TTC549 (cell line): ENCODE results near the gene LYVE1.

Source experiments
- FAIRE-seq: peaks from 2 replicates; lab custom pipeline; 2012; peaks lifted over from hg19 to GRCh38; lab: Jason Lieb, UNC

LYVE1 gene

DNA sequence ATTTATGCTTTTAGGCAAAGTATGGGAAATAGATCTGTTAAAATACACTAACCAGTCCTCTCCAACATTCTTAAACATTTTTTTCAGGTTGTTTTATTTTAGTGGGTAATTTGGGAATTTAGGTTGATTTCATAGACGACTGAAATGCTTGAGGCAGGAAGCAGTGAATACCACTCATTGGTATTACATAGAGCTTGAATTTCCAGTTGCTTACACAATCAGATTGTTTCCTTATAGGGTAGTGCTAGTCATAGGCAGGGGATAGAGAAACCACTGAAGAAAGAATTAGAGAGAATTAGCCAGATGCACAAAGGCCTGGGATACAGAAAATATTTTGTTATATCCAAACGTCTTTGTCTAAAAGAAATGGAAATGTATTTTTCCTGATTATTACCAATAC, 23.9 kb upstream of the LYVE1 start:
- no peak for FAIRE-seq

DNA sequence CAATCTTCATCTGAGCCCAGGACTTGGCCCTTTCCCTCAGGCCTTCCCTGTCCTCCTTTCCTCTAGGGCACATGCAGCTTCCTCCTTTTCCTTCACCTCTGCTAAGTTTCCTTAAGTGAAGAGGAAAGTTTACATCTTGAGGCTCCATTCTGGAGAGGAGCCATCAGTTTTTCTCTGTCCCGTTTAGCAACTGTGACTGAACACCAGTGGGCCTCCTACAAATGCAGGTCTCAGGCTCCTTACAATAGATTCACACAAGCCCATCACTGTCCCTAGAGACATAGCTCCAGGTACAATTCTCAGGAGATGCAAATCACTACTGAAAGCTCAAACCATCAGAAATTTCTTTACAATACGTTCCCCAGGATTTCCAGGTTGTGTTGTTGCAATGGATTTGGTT, 23.3 kb upstream of the LYVE1 start:
- FAIRE-seq: no peak

DNA sequence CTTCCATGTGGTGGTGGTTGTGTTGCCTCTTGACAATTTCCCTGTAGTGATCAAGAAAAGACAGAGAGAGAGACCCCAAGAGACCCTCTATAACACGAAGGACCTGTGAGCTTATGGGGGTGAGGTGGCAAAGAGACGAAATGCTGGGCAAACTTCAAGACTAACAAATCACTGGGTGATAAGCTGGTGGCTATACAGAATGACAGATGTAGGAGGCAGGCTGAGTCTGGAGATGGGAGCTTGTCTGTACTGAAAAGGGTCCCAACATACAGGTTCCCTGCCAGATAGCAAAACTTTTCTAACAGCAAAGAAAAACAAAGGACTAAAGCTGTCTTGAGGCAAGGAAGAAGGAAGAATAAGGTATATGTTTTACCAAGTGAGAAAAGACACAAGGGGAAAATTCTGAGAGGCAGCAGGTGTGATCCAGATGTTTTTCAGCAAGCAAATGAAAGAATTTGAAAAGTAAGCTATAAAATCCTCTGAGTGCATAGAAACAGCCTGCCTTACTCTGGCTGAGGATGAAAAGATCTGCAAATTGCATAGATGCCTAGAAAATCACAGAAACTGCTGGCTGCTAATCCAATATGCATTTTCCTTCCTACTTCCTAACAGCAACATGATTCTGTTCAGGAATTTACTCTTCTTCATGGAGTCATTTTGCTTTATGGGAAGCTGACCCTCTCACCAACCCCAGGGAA, 21.9 kb upstream of the LYVE1 start:
- no peak for FAIRE-seq

DNA sequence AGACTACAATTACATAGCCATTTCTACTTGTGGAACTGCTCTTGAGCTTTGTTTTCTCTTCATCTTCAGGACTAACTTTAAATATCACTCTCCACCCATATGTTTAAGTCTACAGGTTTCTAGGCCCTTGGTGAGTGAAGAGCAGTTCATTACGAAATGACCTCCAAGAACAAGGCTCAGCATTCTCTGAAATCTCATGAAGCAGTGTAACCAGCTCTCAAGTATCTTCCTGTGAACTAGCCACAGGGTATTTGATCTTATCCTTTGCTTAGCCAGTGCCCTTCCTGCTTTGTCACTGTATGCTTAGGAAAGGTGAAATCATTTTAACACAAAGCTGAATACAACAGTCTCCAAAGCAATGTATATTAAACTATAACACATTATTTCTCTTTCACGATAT, 20.4 kb upstream of the LYVE1 start:
- no peak for FAIRE-seq

DNA sequence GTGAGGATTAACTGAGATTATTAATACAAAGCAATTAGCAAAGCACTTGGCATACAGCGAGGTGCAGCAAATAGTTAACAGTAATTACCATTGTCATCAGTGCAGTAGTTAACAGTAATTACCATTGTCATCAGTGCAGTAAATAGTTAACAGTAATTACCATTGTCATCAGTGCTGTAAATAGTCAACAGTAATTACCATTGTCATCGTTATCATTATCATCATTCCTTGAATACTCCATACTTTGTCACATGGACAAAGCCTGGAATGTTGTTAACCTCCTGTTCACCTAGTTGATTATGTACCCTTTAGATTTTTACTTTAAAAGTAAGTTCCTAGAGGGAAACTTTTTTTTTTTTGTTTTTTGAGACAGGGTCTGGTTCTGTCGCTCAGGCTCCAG, 19.5 kb upstream of the LYVE1 start:
- FAIRE-seq: no peak

DNA sequence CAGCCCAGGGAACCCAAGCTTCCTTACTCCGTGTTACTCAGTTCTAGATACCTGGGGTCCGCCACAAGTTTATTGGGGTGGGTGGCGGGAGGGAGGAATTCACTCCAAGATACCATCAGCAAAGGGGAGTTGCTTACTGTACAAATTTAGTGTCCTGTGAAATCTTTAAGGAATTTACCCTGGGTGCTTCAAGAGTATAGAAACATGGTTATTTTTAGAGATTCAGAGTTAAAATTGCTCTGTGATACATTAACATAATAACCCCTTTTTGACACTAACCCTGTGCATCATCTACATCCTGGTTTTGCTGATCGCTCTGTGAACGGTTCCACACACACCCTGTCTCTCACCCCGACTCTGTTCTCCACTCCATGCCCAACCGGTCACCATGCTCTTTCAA, 18.9 kb upstream of the LYVE1 start:
- no peak for FAIRE-seq

DNA sequence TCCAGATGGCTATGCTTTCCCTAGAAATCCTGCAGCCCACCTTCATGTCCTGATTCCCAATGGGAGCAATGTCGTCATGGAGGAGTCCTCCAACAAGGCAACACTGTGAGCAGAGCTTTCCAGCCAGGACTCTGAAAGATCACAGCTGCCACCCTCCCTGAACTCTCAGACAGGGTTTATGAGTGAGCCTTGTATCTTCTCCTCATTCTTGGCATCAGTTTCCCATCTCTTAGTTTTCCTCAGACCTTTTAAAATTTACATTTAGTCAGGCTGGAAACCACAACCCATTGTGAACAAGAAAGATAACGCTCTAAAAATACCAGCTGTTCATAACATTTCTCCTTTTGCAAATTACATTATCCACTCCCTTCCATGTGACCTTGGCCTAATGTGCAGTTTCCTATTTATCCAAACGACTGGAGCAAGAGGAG, 15.6 kb upstream of the LYVE1 start:
- FAIRE-seq: no peak

DNA sequence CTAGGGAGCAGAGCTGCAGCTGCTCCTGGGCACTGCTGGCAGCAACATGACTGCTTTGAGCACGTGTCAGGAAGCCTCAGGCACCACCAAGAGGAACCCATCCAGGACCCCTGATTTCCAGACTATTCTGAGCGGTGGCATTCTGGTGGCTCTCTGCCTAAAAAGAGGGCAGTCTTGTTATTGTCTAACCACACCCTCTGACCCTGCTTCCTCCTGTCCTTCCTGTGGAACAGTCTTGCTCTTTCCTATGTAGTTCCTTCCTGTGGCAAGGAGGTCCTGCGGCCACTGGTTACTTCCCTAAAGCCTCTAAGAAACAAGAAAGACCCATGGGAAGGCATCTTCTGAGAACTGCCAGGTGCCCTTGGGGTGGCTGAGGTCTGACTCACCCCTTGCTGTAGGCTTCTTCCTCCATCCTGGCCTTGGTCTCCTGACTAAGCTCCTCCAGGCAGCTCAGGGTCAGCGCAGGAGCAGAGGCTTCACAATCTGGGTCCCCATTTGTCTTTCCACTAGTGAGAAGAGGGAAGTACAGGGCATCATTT, 13.1 kb upstream of the LYVE1 start:
- no peak for FAIRE-seq

DNA sequence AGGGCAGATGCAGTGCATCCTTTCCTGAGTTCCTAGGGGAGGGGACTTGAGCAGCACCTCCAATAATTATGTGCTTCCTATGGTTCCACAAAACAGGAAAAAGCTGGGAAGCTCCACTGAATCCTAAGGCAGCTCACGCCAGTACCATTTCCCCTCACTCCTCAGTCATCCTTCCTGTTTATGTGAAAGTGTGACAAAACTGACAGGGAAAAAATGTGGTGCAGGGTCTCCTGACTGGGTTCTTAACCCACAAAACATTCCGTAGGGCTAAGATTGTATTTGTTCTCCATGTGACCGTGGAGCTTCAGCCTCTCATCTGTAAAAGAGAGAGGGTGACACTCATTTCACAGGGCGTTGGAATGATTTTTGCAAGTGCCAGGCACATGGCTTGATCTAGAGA, 12.2 kb upstream of the LYVE1 start:
- no peak for FAIRE-seq

DNA sequence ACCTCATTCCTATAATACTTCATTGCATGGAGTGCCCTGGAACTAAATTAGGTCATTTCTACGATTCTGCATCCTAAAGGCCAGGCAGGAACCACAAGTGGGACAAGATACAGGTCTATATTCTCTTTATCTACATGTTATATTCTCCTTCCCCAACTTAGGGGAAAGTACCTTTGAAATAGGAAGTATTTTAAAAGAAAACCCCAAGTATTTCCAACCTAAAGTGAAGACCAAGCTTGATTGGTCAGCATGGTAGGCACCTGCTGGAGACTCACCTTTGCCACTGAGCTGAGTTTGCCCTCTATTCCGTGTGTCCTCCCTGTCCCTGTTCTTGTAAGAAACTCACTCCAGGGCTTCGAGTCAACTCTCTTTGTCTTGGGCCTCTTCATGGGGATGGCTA, 11.2 kb upstream of the LYVE1 start:
- no peak for FAIRE-seq

DNA sequence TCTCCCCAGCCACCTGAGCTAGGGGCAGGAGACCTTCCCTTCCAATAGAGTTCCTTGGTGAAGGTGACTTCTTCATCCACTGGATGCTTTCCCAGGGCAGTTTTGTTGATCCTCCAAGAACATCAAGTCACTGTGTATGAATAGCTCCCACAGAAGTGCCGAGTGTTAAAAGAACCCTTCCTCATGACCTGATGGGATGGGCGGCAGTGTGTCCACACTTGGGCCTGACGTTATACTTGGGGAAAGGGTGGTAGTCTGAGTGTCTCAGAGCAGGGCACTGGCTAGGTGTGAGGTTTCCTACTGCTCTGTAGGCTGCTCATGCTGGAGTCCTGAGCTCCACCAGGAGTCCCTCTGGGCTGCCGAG, 7.6 kb upstream of the LYVE1 start:
- no peak for FAIRE-seq

DNA sequence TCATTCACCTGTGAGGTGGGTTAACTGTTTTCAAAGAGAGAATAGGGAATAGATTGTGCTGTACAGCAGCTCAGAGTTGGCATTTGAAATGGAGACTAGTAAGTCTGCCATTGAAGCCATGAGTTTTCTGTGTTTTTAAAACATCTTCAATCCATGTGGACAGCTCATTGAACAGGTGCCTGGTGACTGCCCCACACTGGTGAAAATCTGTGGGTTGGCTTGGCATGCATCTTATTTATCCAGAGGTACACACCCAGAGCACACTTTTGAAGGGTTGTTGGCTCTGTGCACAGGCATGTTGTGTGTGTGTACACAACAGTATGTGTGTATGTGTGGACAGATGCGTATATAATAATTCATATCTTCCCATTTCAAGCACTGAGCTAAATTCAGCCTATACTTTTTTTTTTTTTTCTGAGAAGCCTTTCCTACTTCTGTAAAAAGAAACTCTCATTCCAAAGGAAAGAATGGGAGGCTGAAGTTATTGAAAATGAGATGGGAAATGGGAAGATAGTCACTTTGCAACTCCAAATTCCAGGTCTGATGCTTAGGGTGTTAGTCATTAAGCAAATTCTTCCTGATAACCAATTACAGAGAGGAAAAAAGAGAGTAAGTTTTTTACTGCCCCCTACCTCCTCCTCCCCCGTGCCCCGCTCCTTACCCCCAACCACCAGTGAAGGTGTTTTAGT, 7.0 kb upstream of the LYVE1 start:
- FAIRE-seq: no peak

DNA sequence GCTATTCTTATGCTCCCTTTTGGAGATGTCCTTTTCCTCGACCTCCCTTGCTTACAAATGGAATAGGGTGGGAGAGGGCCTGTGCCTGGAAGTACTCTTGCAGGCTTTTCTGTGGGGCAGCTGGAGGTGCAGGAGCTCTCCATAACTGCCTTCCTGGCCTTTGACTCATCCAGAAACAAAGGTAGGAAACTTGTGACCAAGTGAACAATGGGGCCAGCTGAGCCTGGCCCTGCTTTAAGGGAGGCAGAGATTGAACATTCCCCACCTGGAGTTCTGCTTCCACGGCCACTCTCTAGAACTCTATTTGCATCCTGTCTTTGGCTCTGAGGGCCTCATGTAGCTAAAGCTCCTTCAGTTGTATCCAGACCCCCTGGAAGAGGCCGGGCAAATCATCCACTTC, 5.1 kb upstream of the LYVE1 start:
- no peak for FAIRE-seq

DNA sequence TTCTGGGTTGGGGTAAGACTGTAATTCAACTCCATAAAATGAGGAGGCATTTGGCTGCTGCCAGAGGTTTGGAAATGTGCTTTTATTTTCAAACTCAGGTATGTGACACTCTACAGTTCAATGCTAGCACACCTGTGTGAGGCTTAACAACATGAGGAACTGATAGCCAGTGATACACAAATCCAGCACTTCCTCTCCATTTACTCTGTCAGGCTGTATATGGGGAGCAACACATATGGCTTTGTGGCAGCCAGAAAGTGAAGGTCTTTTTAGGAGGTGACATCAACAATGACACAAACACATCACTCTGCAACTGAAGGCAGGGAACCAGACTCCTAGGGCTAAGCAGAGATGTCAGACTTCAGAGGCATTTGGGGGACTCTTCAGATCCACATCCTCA, 4.6 kb upstream of the LYVE1 start:
- FAIRE-seq: no peak

DNA sequence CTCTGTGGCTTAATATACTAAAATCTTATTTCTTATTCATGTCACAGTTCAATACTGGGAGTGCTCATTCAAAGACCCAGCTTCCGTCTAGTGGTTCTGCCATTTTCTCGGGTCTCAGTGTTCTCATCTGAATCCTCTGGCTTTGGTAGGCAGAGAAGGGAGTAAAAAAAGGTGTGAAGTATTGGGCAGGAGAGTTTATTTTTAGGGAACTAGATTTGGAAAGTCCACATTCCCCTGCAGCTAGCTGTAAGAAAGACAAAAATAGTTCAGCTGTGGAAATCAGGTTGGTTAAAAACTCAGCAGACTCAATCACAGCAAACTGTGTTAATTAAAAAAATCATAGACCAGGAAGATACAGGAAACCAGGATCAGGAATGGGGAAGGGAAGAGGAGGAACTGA, 4.1 kb upstream of the LYVE1 start:
- no peak for FAIRE-seq

DNA sequence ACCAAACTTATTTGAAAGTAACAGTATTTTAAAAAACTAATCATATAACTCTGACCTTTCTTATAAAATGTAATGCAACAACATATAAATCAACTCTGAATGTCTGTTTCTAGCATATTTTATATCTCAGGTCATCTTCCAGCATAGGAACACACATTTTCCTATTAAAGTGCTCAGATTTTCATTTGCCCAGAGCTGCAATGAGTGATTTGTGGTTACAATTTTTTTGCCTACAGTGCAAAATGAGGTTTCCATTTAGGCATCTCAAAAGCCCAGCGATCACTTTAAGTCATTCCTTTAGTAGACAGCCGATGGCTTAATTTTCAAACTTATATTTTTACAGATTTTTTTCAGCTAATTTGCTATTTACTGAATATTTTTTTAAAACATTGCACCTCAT, 1.0 kb downstream of the LYVE1 start:
- no peak for FAIRE-seq

DNA sequence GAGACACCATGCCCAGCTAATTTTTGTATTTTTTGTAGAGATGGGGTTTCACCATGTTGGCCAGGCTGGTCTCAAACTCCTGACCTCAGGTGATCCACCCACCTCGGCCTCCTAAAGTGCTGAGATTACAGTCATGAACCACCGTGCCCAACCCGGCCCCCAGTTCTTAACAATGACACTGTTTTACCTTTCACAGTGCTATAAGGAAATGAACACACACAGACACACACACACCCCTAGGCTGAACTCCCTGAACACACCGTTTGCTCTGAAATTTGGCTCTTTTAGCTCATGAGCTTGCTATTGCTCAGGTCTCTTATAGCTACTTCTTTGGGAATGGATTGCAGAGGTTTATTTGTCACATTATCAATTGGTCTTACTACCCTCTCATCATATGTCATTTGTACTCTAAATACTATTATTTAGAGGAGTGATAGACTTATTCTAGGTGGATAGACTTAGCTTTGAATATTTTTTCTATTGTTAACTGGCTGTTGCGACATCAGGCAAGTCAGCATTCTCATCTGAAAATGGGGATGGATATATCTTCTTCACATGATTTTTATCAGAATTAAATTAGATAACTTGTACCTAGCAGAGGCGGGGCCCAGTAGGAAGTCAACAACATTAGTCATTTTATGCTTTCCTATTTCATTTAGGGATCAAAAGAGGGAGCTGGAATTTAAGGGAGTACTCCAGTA, 2.1 kb downstream of the LYVE1 start:
- no peak for FAIRE-seq

DNA sequence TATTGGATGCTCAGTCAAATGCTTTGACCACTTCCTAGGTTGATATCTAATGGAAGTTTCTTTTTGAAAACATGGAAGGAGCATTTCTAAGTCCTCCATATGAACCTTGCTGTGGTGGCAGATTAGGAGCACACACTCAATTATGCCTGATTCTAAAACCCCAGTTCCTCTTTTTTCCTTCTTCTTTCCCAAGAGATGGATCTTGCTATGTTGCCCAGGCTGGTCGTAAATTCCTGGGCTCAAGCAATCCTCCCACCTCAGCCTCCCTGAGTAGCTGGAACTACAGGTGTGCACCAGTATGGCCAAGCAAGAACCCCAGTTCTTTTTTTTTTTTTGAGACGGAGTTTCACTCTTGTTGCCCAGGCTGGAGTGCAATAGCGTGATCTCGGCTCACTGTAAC, 3.0 kb downstream of the LYVE1 start:
- no peak for FAIRE-seq

DNA sequence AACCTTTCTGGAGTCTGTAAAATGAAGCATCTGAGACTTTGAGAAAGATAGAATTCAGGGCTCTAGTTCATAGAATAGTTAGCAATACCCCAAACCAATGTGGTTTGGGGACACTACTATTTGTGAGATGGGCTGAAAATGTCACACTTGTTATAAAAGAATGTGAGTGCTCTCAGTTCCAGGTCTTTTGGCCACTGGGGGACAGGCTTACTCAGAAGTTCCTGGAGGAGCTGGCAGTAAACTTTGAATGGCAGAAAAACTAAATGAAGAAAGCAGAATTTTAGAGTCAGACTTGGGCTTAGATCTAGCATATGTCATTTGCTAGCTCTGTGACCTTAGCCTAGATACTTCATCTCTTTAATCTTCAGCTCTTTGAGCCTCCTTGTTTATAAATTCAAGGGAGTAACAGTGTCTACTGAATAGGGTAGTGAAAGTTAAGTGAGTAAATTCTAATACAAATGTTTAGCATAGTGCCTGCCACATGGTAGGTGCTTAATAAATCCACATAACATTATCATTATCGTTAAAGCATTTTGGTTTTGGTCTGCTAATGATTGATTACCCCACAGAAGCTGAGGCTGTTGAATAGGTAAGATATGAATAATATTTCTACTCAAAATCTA, 3.7 kb downstream of the LYVE1 start:
- FAIRE-seq: no peak

DNA sequence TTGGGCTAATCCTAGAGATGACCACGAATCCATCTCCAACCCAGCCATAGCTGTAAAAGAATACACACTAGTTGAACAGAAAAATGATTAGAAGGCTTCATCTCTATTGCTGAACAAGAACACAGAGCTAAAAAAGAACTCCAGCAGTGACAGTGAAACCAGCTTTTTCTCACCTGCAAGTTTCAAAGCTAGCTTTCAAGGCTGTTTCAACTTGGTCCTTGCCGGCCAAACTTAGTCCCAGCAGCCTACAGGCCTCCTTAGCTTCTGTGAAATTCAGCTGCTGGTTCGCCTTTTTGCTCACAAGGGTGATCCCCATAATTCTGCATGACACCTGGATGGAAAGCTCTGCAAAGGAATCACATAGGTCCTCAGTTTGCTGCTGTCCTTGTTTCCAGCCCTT, 4.4 kb downstream of the LYVE1 start:
- FAIRE-seq: no peak

DNA sequence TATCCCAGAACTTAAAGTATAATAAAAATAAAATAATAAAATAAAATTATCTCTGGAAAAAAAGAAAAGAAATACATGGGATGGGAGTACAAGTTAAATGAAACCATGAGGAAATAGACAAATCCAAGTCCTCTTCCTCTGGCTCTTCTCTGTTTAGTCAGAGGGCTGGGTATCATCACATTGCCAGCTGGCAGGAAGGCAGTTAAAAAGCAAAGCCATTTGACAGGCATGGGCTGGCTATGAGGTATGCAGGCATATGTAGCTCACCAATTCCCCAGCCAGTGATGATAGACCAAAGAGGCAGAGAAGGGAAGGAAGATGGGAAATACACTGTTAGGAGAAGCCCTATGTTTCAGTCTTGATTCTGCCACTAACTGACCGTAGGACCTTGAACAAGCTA, 6.5 kb downstream of the LYVE1 start:
- FAIRE-seq: no peak

DNA sequence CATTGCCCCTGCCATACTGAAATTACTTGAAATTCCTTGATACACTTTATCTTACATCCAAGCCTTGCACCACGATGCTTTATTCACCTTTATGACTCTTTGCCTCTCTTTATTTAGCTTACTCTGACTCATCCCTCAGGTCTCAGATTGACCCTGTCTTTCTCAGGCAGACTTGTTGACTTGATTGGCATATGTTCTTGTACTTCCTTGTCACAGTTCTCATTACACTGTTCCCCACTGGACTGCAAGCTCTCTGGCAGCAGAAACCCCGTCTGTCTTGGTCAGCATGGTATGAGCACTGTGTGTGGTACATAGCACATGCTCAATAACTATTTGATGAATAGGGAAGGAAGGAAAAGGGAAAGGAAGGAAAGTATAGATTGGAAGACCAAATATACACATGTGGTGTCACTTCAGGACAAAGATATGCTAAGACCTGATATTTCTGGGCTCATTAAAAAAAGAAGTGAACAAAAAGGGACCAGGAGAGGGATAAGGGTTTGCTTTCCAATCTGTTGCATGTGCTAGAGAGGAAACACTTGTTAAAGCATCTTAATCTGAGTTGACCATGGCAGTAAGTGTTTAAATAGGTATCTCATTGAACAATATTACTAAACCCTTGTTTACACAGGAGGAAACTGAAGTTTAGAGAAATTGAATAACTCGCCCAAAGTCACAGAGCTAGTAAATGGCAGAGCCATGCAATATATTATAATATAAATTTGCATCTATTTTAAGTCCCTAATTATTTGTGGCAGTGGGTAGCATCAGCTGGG, 7.2 kb downstream of the LYVE1 start:
- FAIRE-seq: no peak
